Thymus (tissue), 11 donors: ENCODE measurements around the gene PDLIM1. TPM values are rescaled to one million over a fixed set of nuclear protein-coding genes. Genes with fewer than 3 reads are reported as not detected.

ENCODE experiments used
- DNase-seq, 9 donors: peaks; one replicate each; pipeline ENCODE4 v3.0.0-alpha.2; 2013; ENCODE audit warnings: low spot score in 9 of 9, low read depth in 6 of 9, missing footprints in 1 of 9
- H3K27ac ChIP-seq, 2 donors: one replicate each; pipeline ENCODE4 v1.5.1; 2013; ENCODE audit warnings: control low read depth in 1 of 2, low read depth in 1 of 2, low read length in 1 of 2, mild to moderate bottlenecking in 1 of 2, moderate library complexity in 1 of 2
- H3K27me3 ChIP-seq, 2 donors: one replicate each; pipeline ENCODE4 v1.5.1; 2013; ENCODE audit warnings: low read length in 1 of 2; ENCODE audit not compliant: control insufficient read depth in 2 of 2, insufficient read depth in 1 of 2
- H3K36me3 ChIP-seq, 2 donors: one replicate each; pipeline ENCODE4 v1.5.1; 2013; ENCODE audit warnings: low read length in 1 of 2, mild to moderate bottlenecking in 1 of 2, moderate library complexity in 1 of 2; ENCODE audit not compliant: control insufficient read depth in 2 of 2, insufficient read depth in 2 of 2
- H3K4me1 ChIP-seq, 2 donors: one replicate each; pipeline ENCODE4 v1.5.1; 2013; ENCODE audit warnings: low read length in 2 of 2; ENCODE audit not compliant: control insufficient read depth in 2 of 2, insufficient read depth in 2 of 2
- H3K4me3 ChIP-seq, 2 donors: one replicate each; pipeline ENCODE4 v1.5.1; 2013; ENCODE audit warnings: low read length in 2 of 2, control low read depth in 1 of 2, mild to moderate bottlenecking in 1 of 2
- H3K9me3 ChIP-seq, 2 donors: one replicate each; pipeline ENCODE4 v1.5.1; 2013; ENCODE audit warnings: low read length in 1 of 2, mild to moderate bottlenecking in 1 of 2; ENCODE audit not compliant: control insufficient read depth in 2 of 2, insufficient read depth in 1 of 2
- WGBS: extraction: QIAGEN DNeasy Blood & Tissue Kit; methylation state at CpG from one replicate; pipeline ENCODE4 v1.1.7; 2013; 5-methylcytosine and 5-hydroxymethylcytosine counted together
- polyA plus RNA-seq: library from polyadenylated mRNA; stranded (reverse); fragments of 200-250 nt; gene quantifications from one replicate; pipeline ENCODE4 v1.2.3, GENCODE V29; 2013
- total RNA-seq: library from RNA; stranded (reverse); fragments of 120-200 nt; gene quantifications from one replicate; pipeline ENCODE4 v1.2.4, GENCODE V29; 2013
- donor health status: healthy.

The PDLIM1 gene
- total and polyA plus RNA-seq, 2 donors: 18.2 to 316 TPM

- 79% methylated on average over 6 of the region's 6 CpGs for WGBS
These were observed 26.4 kb downstream of the PDLIM1 start for GRCh38 chr10:95264227-95265051.

GRCh38 chr10:95263864-95264226 lies 27.0 kb downstream of the PDLIM1 start:
- Histone ChIP-seq H3K36me3 (peaks cover 0 to 7% of the 10 kb centered on the region in 2 donors), H3K4me3 (no peak overlapping the region), H3K27ac (peak overlapping the region in 1 of 2 donors; percentile 50), H3K27me3 (no peaks in the 10 kb centered on the region), H3K9me3 (no peaks in the 10 kb centered on the region), H3K4me1 (peaks cover 0 to 9% of the 10 kb centered on the region in 2 donors)
- DNase-seq: no peak
- 82% methylated on average over 7 of the region's 7 CpGs for WGBS

More at GRCh38 chr10:95264227-95265051, 26.4 kb downstream of the PDLIM1 start:
- Histone ChIP-seq H3K4me1 (peaks cover 0 to 9% of the 10 kb centered on the region in 2 donors), H3K27me3 (no peaks in the 10 kb centered on the region), H3K36me3 (peaks cover 0 to 5% of the 10 kb centered on the region in 2 donors), H3K27ac (peak overlapping the region; percentile 36 to 50), H3K9me3 (no peaks in the 10 kb centered on the region), H3K4me3 (no peak overlapping the region)
- no peak for DNase-seq

GRCh38 chr10:95262763-95263518 lies 27.9 kb downstream of the PDLIM1 start:
- WGBS: 70% methylated on average over 5 of the region's 5 CpGs
- no peak for DNase-seq
- Histone ChIP-seq H3K4me3 (no peak overlapping the region), H3K4me1 (peaks cover 0 to 9% of the 10 kb centered on the region in 2 donors), H3K9me3 (no peaks in the 10 kb centered on the region), H3K27ac (no peak overlapping the region), H3K36me3 (peaks cover 0 to 7% of the 10 kb centered on the region in 2 donors), H3K27me3 (no peaks in the 10 kb centered on the region)

GRCh38 chr10:95261926-95262325 lies 28.9 kb downstream of the PDLIM1 start:
- WGBS: 97% methylated on average over 3 of the region's 3 CpGs
- Histone ChIP-seq H3K27ac (no peak overlapping the region), H3K9me3 (no peaks in the 10 kb centered on the region), H3K4me3 (no peak overlapping the region), H3K27me3 (no peaks in the 10 kb centered on the region), H3K36me3 (peaks cover 0 to 7% of the 10 kb centered on the region in 2 donors), H3K4me1 (peaks cover 0 to 9% of the 10 kb centered on the region in 2 donors)
- no peak for DNase-seq

GRCh38 chr10:95260909-95261552 lies 29.8 kb downstream of the PDLIM1 start:
- H3K9me3 ChIP-seq: no peaks in the 10 kb centered on the region
- H3K27me3 ChIP-seq: no peaks in the 10 kb centered on the region
- peak overlapping the region in 1 of 2 donors; percentile 9 for H3K27ac ChIP-seq
- peaks cover 0 to 3% of the 10 kb centered on the region in 2 donors for H3K36me3 ChIP-seq
- WGBS: 95% methylated on average over 4 of the region's 4 CpGs
- no peak overlapping the region for H3K4me3 ChIP-seq
- DNase-seq: no peak
- peaks cover 0 to 5% of the 10 kb centered on the region in 2 donors for H3K4me1 ChIP-seq

GRCh38 chr10:95260397-95260881 lies 30.4 kb downstream of the PDLIM1 start:
- DNase-seq: no peak
- Histone ChIP-seq H3K36me3 (peaks cover 0 to 3% of the 10 kb centered on the region in 2 donors), H3K9me3 (no peaks in the 10 kb centered on the region), H3K4me1 (peaks cover 0 to 5% of the 10 kb centered on the region in 2 donors), H3K4me3 (no peak overlapping the region), H3K27me3 (no peaks in the 10 kb centered on the region), H3K27ac (no peak overlapping the region)
- WGBS: 95% methylated on average over 3 of the region's 3 CpGs

- peaks cover 0 to 3% of the 10 kb centered on the region in 2 donors for H3K36me3 ChIP-seq
- no peak overlapping the region for H3K4me3 ChIP-seq
- WGBS: 97% methylated on average over 7 of the region's 7 CpGs
- no peaks in the 10 kb centered on the region for H3K4me1 ChIP-seq
- no peaks in the 10 kb centered on the region for H3K9me3 ChIP-seq
- DNase-seq: no peak
- H3K27me3 ChIP-seq: no peaks in the 10 kb centered on the region
- H3K27ac ChIP-seq: no peak overlapping the region
These were observed 33.0 kb downstream of the PDLIM1 start for GRCh38 chr10:95257849-95258248.

GRCh38 chr10:95256268-95256667 lies 34.5 kb downstream of the PDLIM1 start:
- WGBS: 96% methylated on average over 1 of the region's 1 CpG
- Histone ChIP-seq H3K36me3 (peaks cover 0 to 3% of the 10 kb centered on the region in 2 donors), H3K27me3 (no peaks in the 10 kb centered on the region), H3K4me3 (no peak overlapping the region), H3K27ac (no peak overlapping the region), H3K9me3 (no peaks in the 10 kb centered on the region), H3K4me1 (no peaks in the 10 kb centered on the region)
- DNase-seq: no peak
